ENCODE results near the gene TRIM14. TPM values are rescaled to one million over a fixed set of nuclear protein-coding genes. Genes with fewer than 3 reads are reported as not detected.
"Not testable (repeated sequence)": the region's sequence is repeated elsewhere in the genome, so short reads cannot be mapped to it uniquely, and the experiment has no call there.

TRIM14 gene
- total and polyA plus RNA-seq, 9 donors = 2.3 to 24.0 (median 5.7) TPM

- Histone ChIP-seq H3K36me3 (no peaks in the 10 kb centered on the region), H3K4me3 (no peak overlapping the region), H3K9me3 (no peaks in the 10 kb centered on the region), H3K27ac (no peak overlapping the region), H3K4me1 (ENCODE audit: insufficient read depth) (peaks cover 3% of the 10 kb centered on the region), H3K27me3 (no peaks in the 10 kb centered on the region)
- intact Hi-C loops (cut with DNase I) = loop anchor here in 1 of 4 donors (10.0 kb wide), 1 partner anchor 176 kb away; the partner anchor contains the start of gene TBC1D2
- no peak for TF ChIP-seq POLR2A (IDR thresholded peaks at IDR 0.05)
- TF ChIP-seq EP300 (IDR thresholded peaks at IDR 0.05) = no peak
- TF ChIP-seq CTCF (IDR thresholded peaks at IDR 0.05) = no peak
- 79 to 88% (median 81%) methylated on average over 5 of the region's 5 CpGs for WGBS, 3 donors
- DNase-seq = no peak
Measured at GRCh38 chr9:98078895-98079294, 40.1 kb downstream of the TRIM14 start.

DNA sequence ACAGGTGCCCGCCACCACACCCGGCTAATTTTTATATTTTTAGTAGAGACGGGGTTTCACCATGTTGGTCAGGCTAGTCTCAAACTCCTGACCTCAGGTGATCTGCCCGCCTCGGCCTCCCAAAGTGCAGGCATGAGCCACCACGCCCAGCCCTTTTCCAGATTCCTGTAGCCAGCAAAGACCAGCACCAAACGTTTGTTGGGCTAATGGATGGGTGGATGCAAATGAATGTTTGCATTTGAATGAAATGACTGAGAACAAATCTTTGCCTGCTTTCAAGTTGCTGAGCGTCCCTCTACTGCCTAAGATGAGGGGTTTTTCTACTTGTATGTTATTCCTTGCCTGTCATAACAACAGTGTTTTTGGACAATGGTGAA, 42.5 kb downstream of the TRIM14 start:
- H3K9me3 ChIP-seq; H3K4me1 ChIP-seq (ENCODE audit: insufficient read depth); H3K36me3 ChIP-seq; H3K4me3 ChIP-seq; DNase-seq; H3K27ac ChIP-seq; H3K27me3 ChIP-seq: not testable (repeated sequence)
- 85 to 91% (median 88%) methylated on average over 8 of the region's 8 CpGs for WGBS, 3 donors
- intact Hi-C loops (cut with DNase I) = loop anchor here in 1 of 4 donors (10.0 kb wide), 1 partner anchor 178 kb away; the partner anchor contains the start of gene TBC1D2

- Histone ChIP-seq H3K9me3 (no peaks in the 10 kb centered on the region), H3K36me3 (no peaks in the 10 kb centered on the region), H3K27ac (no peak overlapping the region), H3K4me1 (ENCODE audit: insufficient read depth) (peaks cover 3% of the 10 kb centered on the region), H3K4me3 (no peak overlapping the region), H3K27me3 (no peaks in the 10 kb centered on the region)
- intact Hi-C loops (cut with DNase I) = loop anchor here in 1 of 4 donors (10.0 kb wide), 1 partner anchor 179 kb away; the partner anchor contains the start of gene TBC1D2
- 41 to 52% (median 45%) methylated on average over 6 of the region's 6 CpGs for WGBS, 3 donors
- TF ChIP-seq POLR2A (IDR thresholded peaks at IDR 0.05) (no peak), CTCF (IDR thresholded peaks at IDR 0.05) (no peak), EP300 (IDR thresholded peaks at IDR 0.05) (no peak)
- no peak for DNase-seq
Measured at GRCh38 chr9:98075332-98075805, 43.7 kb downstream of the TRIM14 start.

DNA sequence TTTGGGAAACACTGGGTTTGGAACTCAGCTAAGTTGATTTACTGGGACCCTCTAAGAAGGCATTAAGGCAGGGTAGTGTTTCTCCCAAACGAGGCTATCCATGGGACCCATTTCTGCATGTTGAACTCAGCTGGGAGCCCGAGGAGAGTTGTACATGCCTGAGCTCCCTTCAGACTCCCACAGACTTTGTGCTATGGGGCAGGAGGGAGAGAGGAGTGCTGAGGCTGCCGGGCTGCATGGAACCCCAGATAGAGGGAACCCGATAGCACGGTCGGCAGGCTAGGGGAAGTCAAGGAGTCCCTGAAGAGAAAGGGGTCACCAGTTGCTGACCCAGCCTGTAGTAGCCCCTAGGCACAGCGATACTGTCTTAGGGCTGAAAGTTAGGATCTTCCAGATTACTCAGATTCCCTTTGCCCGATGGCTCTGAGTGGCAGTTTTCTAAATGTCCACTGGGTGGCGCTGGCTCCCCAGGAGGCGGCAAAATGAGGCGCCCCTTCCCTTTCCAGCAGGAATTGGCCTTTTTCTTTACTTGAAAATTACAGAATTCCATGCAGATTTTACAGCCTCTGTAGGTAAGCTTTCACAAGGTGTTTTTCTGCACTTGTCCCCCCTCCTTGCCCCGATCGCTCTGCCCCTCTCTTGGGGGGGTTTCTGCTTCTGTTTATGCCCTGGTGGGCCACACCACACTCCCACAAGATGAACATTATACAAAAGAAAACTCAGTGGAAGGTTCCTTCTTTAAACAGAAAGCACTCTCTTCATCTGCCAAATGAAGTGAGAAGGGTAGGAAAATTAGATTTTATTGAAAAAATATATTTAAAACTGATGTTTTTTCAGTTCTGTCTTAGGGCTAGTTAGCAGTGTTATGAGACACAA, 44.7 kb downstream of the TRIM14 start:
- WGBS, 3 donors = 35 to 40% (median 35%) methylated on average over 13 of the region's 13 CpGs
- TF ChIP-seq EP300 (IDR thresholded peaks at IDR 0.05) (no peak), CTCF (IDR thresholded peaks at IDR 0.05) (peak; percentile 38 to 69 (median 42))
- Histone ChIP-seq H3K9me3 (no peaks in the 10 kb centered on the region), H3K36me3 (no peaks in the 10 kb centered on the region), H3K4me3 (no peak overlapping the region), H3K4me1 (ENCODE audit: insufficient read depth) (peaks cover 3% of the 10 kb centered on the region), H3K27ac (no peak overlapping the region), H3K27me3 (no peaks in the 10 kb centered on the region)
- DNase-seq = peak; percentile 33 to 72 (median 60)
- intact Hi-C loops (cut with DNase I) = loop anchor here in 1 of 4 donors (10.0 kb wide), 1 partner anchor 180 kb away; the partner anchor contains the start of gene TBC1D2

DNA sequence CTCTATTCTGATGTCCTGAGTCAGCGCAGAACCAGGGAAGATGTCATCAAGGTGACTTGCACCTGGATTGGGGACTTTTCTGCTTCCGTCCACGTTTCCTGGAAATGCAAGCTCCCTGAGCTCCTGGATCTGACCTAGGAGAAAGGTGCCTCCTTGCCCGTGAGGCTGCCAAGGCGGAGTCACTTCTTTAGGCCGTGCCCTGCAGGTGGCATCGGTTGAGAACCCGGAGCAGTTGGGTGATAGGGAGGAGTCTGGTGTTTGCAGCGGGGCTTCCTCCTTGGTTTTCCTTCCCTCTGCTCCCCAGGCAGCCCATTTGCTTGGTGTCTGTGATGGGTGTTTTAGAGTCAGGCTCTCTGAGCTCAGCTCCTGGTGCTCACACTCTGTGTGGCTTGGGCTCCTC, 47.3 kb downstream of the TRIM14 start:
- TF ChIP-seq POLR2A (IDR thresholded peaks at IDR 0.05) = no peak
- no peak for TF ChIP-seq CTCF (IDR thresholded peaks at IDR 0.05)
- no peak for TF ChIP-seq EP300 (IDR thresholded peaks at IDR 0.05)
- Histone ChIP-seq H3K27ac (no peak overlapping the region), H3K4me3 (no peak overlapping the region), H3K9me3 (no peaks in the 10 kb centered on the region), H3K27me3 (no peaks in the 10 kb centered on the region), H3K4me1 (ENCODE audit: insufficient read depth) (peaks cover 3% of the 10 kb centered on the region), H3K36me3 (no peaks in the 10 kb centered on the region)
- intact Hi-C loops (cut with DNase I) = loop anchor here in 1 of 4 donors (10.0 kb wide), 1 partner anchor 183 kb away; the partner anchor contains the start of gene TBC1D2
- 91 to 94% (median 92%) methylated on average over 9 of the region's 9 CpGs for WGBS, 3 donors
- no peak for DNase-seq

Data from ovary (tissue), 9 donors.